Lower leg skin (tissue), 3 donors: ENCODE measurements around the gene LEKR1.

Experiments used
- POLR2A ChIP-seq, 2 donors: fragments of 450-650 bp; IDR thresholded peaks; one replicate each; pipeline ENCODE4 v1.6.1; 2016 to 2017; ENCODE audit warnings: antibody characterized with exemption in 2 of 2, mild to moderate bottlenecking in 1 of 2, moderate library complexity in 1 of 2
- TF ChIP-seq, protein P1 (sequence below), 3 donors: fragments of 450-650 bp; IDR thresholded peaks; one replicate each; pipeline ENCODE4 v1.5.1; 2016; ENCODE audit warnings: antibody characterized with exemption in 3 of 3, mild to moderate bottlenecking in 3 of 3, moderate library complexity in 2 of 3

DNA sequence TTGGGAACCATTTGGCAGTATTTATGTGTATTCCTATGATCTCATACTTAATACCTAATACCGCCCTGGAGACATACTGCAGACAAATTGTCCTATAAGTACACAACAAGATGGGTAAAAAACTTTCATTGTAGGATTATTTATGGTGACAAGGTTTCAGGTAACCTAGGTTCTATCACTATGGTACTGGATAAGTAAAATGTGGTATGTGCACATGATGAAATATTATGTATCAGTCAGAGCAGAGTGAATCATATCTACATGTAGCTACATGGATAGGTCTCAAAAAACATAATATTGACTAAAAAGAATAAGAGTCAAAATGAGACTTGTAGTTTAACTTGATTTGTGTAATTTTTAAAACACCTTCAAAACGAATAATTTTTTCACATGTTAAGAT lies 147.8 kb downstream of the LEKR1 start:
- TF ChIP-seq, protein P1, sequence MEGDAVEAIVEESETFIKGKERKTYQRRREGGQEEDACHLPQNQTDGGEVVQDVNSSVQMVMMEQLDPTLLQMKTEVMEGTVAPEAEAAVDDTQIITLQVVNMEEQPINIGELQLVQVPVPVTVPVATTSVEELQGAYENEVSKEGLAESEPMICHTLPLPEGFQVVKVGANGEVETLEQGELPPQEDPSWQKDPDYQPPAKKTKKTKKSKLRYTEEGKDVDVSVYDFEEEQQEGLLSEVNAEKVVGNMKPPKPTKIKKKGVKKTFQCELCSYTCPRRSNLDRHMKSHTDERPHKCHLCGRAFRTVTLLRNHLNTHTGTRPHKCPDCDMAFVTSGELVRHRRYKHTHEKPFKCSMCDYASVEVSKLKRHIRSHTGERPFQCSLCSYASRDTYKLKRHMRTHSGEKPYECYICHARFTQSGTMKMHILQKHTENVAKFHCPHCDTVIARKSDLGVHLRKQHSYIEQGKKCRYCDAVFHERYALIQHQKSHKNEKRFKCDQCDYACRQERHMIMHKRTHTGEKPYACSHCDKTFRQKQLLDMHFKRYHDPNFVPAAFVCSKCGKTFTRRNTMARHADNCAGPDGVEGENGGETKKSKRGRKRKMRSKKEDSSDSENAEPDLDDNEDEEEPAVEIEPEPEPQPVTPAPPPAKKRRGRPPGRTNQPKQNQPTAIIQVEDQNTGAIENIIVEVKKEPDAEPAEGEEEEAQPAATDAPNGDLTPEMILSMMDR (IDR thresholded peaks at IDR 0.05), result no peak
- TF ChIP-seq POLR2A (IDR thresholded peaks at IDR 0.05), result no peak
